HG03135 (cell line): Measurements from ENCODE around the gene BRD4.

Source experiments
- ATAC-seq: cut with Tn5 transposase; IDR thresholded peaks from one replicate; pipeline ENCODE4 v1.9.1; 2021; ENCODE audit warnings: mild to moderate bottlenecking, moderate library complexity; ENCODE audit not compliant: unreplicated experiment

The BRD4 gene

DNA sequence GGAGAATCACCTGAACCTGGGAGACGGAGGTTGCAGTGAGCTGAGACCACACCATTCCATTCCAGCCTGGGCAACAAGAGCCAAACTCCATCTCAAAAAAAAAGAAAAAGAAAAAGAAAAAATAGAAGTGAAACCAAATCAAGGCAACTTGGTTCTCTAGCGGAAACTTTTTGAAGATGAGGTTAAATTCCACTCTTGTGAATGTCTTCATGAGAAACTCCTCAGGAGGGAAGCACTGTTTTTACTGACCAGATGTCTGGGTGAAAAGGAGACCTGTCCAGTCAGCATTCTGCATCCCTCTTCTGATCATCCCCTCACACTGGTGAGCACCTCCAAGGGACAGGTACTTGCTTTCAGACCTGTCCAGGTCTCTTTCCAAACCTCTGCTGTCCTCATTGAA, 15.8 kb downstream of the BRD4 start:
- no peak for ATAC-seq

DNA sequence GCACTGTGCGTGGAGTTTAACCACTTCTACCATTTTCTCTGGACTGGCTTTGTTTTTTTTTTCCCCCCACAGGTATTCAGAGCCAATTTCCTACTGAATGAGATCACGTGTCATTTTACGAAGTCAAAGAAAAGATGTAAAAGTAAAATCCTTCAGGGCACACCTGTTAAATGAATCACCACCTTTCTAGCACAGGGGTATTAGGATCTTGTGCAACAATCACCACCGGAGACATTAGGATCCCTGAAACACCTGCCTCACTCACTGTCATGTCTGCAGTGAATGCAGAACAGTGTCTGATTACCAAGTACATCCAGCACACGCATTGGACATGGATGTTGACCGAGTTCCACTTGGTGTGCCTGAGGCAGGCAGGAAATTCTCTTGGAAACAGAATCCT, 17.2 kb downstream of the BRD4 start:
- no peak for ATAC-seq

DNA sequence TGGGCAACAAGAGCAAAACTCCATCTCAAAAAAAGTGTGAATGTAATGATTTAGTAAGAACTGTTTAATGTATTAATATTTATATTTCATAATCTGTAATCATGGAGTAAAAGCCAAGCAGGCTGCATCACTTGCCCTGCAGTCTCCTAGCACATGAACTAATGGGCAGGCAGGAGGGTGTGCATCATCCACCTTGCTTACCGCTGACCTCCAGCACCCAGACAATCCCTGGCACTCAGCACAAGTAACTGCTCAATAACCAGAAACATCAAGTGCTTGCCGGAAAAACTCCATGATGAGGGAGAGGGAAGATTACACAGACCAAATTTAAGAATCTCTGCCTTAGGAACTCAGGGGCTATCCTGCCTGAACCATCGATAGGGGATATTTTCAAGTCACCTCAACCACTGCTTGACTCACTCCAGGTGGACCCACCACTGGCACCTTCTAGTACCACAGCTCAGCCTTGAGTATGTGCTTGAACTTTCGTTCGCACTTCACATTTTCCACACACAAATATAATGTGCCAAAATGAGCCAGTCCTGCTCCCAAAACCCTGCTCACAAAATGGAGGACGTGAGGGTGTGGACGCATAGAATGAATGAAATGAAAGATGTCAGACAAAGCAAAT, 18.6 kb downstream of the BRD4 start:
- ATAC-seq, result no peak

DNA sequence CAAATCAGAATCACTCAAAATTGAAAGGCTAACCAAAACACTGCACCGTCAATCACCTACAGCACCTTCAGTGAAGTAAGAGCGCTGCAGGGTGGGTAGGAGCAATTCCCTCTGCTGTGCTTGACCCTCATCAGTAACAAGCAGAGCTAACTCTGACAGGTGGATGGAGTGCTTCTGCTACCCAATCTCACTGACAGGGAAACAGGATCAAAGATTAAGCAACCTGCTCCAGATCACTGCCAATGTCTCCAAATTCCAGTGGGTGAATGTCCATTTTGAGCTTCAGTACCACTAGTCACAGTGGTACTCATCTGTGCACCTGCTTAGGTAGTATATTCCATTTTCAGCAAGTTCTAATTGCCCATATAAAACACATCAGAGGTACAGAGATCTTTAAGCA, 25.2 kb downstream of the BRD4 start:
- no peak for ATAC-seq

DNA sequence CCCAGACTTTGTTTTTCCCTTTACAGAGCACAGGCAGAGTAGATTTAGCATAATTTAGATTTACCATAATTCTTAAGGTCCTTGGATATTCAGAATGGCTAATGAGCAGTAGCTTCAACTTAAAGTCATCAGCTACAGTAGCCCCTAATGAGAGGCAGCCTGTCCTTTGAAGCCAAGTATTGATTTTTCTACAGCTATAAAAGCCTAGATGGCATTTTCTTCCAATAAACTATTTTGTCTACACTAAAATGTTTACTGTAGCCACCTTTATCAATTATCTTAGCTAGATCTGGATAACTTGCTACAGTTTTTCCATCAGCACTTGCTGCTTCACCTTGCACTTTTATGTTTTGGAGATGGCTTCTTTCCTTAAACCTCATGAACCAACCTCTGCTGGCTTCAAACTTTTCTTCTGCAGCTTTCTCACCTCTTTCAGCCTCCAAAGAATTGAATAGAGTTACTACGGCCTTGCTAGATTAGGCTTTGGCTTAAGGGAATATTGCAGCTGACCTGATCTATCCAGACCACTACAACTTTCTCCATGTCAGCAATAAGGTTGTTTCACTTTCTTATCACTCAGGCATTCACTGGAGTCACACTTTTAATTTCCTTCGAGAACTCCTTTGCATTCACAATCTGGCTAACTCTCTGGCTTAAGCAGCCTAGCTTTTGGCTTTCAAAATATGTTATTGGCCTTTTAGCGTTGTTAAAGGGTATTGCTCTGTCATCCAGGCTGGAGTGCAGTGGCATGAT, 26.6 kb downstream of the BRD4 start:
- ATAC-seq, result no peak

DNA sequence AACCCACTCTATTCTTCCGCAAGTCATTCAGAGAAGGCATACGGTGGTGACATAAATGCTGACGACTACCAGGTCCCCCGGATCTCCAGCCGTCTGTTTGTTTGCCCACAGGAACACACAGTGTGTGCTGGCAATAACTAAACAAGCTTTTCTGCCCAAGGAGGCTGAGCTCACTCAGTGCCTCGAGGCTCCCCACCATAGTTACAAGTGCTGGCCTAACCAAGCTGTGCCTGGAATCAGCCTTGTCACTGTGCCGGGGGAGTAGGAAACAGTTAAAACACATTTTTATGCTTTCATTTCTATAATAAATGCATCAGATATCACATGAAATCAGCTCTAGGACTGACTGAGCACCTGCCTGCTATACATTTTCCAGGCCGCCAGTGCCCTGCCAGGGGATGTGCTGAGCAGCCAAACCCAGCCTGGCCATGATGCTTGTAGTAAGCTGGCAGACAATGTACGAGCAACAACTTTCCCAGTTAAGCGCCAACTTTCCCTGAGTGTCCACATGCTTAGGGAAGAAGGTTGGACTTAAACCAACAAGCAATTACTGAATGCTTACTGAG, 28.1 kb downstream of the BRD4 start:
- no peak for ATAC-seq

DNA sequence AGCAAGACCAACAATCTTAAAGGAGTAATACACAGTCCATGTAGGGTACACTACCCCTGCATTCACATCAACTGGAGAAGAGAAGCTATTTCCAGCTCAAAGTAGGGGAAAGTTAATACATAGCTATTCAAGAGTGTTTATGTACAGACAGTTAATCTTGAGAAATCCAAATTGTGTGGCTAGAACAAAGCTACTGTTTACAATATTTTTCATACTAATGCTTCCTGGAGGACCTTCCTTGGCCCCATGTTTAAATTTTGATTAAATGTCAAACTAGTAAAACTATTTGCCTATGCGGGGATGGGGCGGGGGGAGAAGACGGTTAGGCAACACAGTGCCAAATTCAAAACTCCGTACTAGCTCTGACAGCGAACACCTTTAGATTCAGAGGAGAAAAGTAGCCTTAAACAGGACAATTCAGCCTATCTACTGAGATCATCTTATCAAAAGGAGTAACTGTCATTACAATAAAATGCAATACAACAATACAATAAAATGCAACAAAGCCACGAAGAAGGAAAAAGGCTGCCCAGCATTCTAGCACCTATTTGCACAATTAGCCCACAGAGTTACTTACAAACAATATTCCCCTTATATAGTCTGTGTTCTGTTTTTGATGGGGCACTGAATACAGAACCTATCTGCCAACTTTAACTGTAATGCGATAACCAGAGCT, 29.1 kb downstream of the BRD4 start:
- ATAC-seq, result no peak

DNA sequence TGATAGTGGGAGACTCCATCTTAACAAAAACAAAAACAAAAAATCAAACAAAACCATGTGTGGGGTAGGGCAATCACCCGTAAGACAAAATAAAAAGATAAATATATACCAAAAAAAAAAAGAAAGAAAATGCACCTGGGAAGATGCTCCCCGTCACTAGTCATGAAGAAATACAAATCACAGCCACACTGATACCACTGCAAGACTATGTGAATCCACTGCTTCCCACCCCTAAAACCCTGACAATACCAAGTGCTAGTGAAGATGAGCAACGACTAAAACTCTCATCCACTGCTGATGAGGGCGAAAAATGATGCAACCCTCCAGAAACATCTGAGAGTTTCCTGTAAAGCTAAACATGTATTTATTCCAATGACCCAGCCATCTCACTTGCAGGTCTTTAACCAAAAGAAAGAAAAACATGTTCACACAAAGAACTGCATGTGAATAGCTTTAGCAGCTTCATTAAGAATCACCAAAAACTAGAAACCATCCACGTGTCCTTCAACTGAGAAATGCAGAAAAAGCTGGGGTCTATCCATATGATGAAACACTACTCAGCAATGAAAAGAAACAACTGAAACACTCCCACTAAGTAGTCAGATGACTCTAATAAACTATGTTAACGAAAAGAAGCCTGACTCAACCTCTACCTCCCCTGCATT, 31.7 kb downstream of the BRD4 start:
- no peak for ATAC-seq

DNA sequence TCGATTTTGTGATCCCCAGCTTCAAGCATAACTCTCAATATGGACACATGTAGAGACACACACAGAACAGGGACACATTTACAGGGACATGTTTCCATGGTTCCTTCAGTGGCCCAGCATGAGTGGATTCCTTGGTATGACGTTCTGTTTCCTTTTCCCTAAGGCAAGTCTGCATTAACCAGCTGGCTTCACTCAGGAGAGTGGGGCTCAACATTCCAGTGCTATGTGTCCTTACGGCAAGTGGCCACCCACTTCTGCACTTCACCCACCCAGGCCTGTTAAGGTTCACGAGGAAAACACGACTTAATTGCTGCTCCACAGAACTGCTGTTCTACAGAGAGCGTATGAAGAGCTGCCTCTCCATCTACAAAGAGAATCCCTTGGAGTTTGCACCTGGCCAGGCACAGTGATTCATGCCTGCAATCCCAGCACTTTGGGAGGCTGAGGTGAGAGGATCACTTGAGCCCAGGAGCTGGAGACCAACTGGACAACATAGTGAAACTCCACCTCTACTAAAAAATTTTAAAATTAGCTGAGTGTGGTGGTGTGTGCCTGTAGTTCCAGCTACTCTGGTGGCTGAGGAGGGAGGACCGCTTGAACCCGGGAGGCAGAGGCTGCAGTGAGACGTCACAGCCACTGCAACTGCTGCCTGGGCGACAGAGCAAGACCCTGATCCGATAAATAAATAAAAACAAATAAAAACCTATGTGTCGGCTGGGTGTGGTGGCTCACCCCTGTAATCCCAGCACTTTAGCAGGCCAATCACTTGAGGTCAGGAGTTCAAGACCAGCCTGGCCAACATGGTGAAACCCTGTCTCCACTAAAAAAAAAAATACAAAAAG, 32.5 kb downstream of the BRD4 start:
- no peak for ATAC-seq

DNA sequence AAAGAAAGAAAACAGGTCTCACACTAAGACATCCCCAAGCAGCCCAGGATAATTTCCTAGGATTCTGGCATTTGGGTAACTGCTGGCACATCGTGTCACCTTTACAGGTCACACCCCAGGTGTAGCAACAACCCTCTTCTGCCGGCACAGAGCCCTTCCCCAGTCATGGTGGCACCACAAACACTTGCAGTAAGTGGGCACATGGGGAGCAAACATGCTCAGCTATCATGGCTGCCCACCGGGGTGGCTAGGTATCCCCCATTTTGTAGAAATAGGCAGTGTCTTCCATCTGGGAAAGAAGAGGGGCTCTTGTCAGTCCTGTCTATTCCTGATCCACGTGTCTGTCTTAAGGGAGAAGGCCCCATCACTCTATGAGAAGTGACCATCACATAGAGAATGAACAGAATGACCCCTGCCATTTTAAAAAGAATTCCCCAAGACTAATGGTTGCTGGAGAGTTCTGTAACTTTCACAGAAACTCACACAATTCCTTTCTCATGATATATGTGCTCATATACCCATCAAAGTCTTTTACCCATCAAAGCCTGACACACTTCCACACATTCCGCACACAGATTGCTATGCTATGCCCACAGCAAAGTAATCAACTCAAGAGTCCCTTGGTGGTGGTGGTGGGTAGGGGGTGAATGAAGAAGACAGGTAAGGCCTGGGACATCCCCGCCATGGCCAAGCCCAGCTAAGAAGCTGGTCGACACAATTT, 33.3 kb downstream of the BRD4 start:
- ATAC-seq, result no peak

DNA sequence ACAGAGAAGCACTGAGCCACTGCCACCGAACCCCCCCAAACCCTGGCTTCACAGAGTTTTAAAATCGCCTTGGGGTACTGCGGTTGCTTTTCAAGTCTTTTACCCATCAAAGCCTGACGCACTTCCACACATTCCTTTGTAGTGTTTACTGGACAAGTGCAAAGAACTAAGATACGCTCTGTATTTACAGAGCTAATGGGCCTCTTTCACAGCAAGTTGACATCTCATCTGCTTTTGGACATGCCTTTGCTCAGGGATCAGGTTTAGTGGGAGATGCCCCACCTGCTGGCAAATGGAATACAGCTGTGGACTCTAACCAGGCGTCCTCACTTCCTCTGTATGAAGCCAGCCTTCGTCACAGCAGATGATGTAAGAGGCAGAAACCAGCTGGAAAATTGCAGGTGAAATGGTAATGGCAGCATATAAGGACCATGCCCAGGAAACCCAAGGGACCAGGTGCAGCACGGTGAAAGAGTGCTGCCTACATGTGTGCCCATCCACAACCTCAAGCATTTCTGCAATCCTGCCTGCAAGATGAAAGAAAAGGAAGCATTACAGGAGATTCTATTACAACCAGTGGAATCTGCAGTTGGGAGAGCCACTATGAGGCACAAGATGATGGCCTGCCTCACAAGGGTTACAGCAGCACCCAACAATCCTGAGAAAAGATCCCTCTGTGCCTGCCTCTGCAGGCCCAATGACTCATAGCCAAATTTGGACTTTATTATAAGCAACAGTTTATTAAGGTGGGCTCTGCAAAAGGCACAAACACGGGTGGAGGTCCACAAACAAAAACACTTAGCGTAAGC, 34.7 kb downstream of the BRD4 start:
- no peak for ATAC-seq

DNA sequence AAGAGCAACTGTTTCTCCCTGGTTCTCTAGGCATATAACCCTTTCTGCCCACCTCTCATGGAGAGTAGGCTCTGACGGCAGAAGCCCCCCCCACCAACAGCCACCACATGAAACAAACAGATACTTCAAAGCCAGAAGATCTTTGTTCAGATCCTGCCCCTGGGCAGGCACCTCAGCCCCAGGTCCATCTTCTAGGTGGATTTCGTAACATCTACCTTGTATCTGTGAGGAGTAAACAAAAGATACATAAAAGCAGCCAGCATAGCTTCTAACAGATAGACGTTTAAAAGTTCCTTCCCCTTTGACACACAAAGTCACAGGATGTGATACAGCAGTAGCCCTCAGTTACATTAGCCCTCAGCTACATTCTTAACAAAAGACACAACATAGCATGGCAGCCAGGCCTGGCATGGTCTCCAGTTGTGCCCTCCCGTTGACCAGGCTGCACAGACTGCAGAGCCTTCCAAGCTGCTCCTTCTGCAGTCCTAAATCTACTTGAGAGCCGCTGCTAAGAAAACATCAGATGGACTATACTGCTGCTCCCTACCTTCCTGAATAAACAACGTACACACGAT, 35.4 kb downstream of the BRD4 start:
- ATAC-seq, result no peak

DNA sequence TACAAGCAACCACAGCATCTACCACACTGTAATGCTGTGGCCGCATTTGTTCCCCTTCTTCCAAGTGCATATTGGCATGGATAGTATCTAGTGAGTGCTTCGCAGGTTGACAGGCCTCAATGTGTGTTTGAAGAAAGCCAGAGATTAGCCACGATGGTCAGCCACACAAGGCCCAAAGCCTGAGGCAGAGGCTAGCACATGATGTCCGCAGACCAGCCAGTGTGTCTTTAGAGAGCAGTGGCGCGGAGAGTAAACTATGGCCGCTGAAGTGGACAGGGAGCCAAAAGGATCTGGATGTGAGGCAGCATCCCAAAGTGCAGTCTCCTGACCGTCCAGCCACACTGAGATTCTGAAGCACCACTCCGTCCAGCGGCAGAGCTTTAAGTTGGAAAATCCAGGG, 36.0 kb downstream of the BRD4 start:
- ATAC-seq, result no peak

DNA sequence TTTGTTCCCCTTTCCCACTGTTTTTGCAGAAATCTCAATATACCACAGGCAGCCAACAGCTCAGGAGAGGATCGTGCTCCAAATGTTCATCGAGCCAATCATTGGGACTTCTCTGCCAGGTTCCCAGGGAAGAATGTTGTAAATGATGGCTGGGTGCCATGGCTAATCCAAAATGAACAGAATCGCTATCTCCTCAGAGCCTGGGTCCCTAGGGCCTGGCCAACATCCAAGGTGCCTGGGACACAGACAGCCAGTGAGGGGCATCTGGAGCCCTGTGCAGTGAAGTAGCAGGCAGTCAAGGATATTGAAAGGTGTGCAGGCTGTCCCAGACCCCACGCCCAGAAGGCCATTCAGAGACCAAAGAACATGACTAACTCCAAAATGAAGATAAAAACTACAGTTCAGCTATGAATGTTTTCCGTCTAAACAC, 37.8 kb downstream of the BRD4 start:
- ATAC-seq, result no peak

DNA sequence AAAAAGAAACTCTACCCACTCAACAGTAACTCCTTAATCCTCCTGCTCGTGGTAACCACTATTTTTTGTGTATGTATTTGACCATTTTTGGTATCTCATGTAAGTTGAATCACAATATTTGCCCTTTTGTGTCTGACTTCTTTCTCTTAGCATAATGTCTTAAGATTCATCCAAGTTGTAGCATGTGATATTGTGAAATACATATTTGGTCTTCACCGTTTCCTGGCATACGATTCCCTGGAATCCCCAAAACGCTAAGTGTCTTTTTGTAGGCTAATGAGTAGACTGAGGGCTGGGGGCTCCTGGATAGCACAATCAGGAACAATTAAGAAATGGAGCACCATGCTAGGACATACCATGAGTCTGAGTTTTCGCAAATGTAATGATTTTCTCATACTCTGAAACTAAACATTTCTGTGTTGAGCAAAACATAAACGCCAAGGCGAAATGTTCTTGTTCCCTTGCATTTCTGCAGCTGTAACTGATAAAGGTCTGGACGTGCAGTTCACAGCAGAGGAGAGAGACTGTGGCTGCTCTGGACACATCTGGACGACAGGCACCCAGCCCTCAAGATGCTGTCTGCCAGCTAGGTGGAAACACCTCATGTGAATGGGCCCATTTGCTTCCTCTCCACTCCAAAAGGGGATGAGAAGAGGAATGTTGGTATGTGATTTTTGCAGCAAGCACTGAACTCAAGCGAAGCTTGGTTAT, 38.4 kb downstream of the BRD4 start:
- no peak for ATAC-seq

DNA sequence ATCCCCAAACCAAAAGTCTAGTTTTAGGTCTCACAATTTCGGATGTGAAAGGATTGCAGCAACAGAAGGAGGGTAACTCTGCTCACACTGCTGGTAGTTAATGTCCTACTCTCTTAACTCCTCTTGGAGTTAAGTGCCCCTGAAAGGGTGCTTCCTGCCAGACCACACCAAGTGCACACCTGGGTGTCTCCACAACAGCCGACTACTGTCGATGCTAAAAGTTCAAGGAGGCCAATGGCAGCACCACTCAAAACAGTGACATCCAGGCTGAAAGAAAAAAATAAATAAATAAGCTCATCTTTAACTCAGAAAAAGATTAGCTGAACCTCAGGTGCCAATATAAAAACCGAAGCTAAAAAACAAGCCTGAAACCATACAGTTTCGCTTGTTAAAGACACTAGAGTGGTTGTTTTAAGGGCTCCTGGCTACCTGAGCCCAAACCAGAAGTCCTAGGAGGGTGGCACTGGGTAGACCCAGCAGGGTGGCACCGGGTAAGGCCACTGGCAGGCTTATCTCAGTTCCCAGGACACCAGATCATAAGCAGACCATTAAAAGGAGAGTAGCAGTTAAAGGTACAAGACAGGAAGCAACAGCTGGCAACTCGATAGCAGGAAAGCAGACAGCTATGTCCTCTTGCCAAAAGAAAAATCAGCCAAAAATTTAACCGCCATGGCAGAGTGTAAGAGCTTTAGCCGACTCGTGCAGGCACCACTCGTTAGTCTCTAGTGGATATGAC, 39.3 kb downstream of the BRD4 start:
- no peak for ATAC-seq

DNA sequence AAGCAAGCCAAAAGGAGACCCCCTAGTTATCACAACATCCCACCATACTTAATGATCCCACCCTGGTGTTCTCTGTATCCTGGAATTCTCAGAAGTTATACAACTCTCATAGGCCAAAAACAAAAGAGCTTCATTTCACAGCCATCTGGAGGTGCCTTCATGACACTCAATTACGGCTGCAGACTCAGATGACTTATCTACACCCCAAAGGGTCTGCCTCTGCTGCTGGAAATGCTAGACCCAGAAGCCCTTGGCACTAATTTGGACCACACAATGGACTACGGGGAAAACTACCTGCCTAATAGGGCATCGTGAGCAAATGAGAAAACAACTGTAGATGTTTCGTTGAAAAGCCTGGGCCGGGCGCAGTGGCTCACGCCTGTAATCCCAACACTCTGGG, 40.2 kb downstream of the BRD4 start:
- ATAC-seq, result no peak
